Colonic mucosa (tissue), 4 donors: ENCODE results near the gene EXOC2. TPM values are rescaled to one million over a fixed set of nuclear protein-coding genes. Genes with fewer than 3 reads are reported as not detected.
"Not testable (repeated sequence)": the region's sequence is repeated elsewhere in the genome, so short reads cannot be mapped to it uniquely, and the experiment has no call there.

Source experiments
- DNase-seq: peaks from one replicate; pipeline ENCODE4 v3.0.0-alpha.2; 2020
- H3K27ac ChIP-seq: fragments of 200-600 bp; one replicate; pipeline ENCODE4 v1.8.0; 2021
- H3K27me3 ChIP-seq: fragments of 200-600 bp; one replicate; pipeline ENCODE4 v1.8.0; 2021
- H3K36me3 ChIP-seq: fragments of 200-600 bp; one replicate; pipeline ENCODE4 v1.8.0; 2021
- H3K4me1 ChIP-seq: fragments of 200-600 bp; one replicate; pipeline ENCODE4 v1.8.0; 2021; ENCODE audit warnings: mild to moderate bottlenecking
- H3K4me3 ChIP-seq: fragments of 200-600 bp; one replicate; pipeline ENCODE4 v1.8.0; 2021
- H3K9ac ChIP-seq, 2 donors: one replicate each; pipeline ENCODE4 v1.7.0; 2013; ENCODE audit warnings: control low read depth in 2 of 2, low read depth in 2 of 2, low read length in 2 of 2
- H3K9me3 ChIP-seq: fragments of 200-600 bp; one replicate; pipeline ENCODE4 v1.8.0; 2021
- CTCF ChIP-seq: fragments of 200-600 bp; IDR thresholded peaks from one replicate; pipeline ENCODE4 v1.8.0; 2022; ENCODE audit warnings: antibody characterized with exemption, mild to moderate bottlenecking
- intact Hi-C: fragments of 100-400 bp; cut with DNase I; formaldehyde crosslinking; loops from one replicate; pipeline ENCODE4 v1.14.1; 2022
- total RNA-seq, 2 donors: library from RNA; stranded (reverse); fragmentation: NEBNext Ultra II Directional in 1 of 2; extraction: Animal tissue kit (Norgen Biotek cat#: 25700) in 1 of 2; gene quantifications; one replicate each; pipeline ENCODE4 v1.2.1, GENCODE V29; 2021
- donor health status: healthy.
- donor health status: DM: no; HTN: no; CAD: no.
- donor health status: DM: no; HTN: no; CAD: no.

Gene EXOC2
- total RNA-seq, 2 donors from 2014 or later: 18.3 to 19.6 TPM

GRCh38 chr6:699319-699718, 6.4 kb upstream of the EXOC2 start:
- Histone ChIP-seq H3K36me3 (no peaks in the 10 kb centered on the region), H3K27me3 (no peaks in the 10 kb centered on the region), H3K9ac (no peak overlapping the region), H3K4me3 (no peak overlapping the region), H3K9me3 (no peaks in the 10 kb centered on the region), H3K4me1 (no peaks in the 10 kb centered on the region), H3K27ac (no peak overlapping the region)
- no peak for DNase-seq
- TF ChIP-seq CTCF: no peak
- intact Hi-C loops: no loop called here

- DNase-seq, H3K9me3 ChIP-seq, intact Hi-C loops, H3K27ac ChIP-seq, H3K9ac ChIP-seq, H3K36me3 ChIP-seq, H3K27me3 ChIP-seq, H3K4me1 ChIP-seq, H3K4me3 ChIP-seq: not testable (repeated sequence)
Observed at GRCh38 chr6:694431-695126, 1.6 kb upstream of the EXOC2 start.

GRCh38 chr6:693723-694009, 727 bp upstream of the EXOC2 start:
- no peak for DNase-seq
- H3K9me3 ChIP-seq: no peaks in the 10 kb centered on the region
- no peak overlapping the region for H3K27ac ChIP-seq
- intact Hi-C loops: no loop called here
- H3K4me3 ChIP-seq: no peak overlapping the region
- H3K27me3 ChIP-seq: no peaks in the 10 kb centered on the region
- TF ChIP-seq CTCF: no peak
- H3K4me1 ChIP-seq: peaks cover 3% of the 10 kb centered on the region
- peak overlapping the region; percentile 75 to 77 for H3K9ac ChIP-seq
- H3K36me3 ChIP-seq: no peaks in the 10 kb centered on the region

GRCh38 chr6:692356-692851, 535 bp downstream of the EXOC2 start:
- peak overlapping the region; percentile 75 to 77 for H3K9ac ChIP-seq
- intact Hi-C loops: no loop called here

GRCh38 chr6:689223-689622, 3.7 kb downstream of the EXOC2 start:
- no peak for TF ChIP-seq CTCF
- intact Hi-C loops: no loop called here
- Histone ChIP-seq H3K4me3 (no peak overlapping the region), H3K9ac (no peak overlapping the region), H3K27me3 (no peaks in the 10 kb centered on the region), H3K27ac (no peak overlapping the region), H3K36me3 (no peaks in the 10 kb centered on the region), H3K4me1 (peaks cover 3% of the 10 kb centered on the region), H3K9me3 (no peaks in the 10 kb centered on the region)
- no peak for DNase-seq

More at GRCh38 chr6:692356-692851, 535 bp downstream of the EXOC2 start:
- no peak for TF ChIP-seq CTCF
- peak; percentile 72 for DNase-seq
- Histone ChIP-seq H3K27ac (peak overlapping the region; percentile 91), H3K27me3 (no peaks in the 10 kb centered on the region), H3K4me1 (peaks cover 3% of the 10 kb centered on the region), H3K4me3 (peak overlapping the region; percentile 97), H3K36me3 (no peaks in the 10 kb centered on the region), H3K9me3 (no peaks in the 10 kb centered on the region)

GRCh38 chr6:686497-686896, 6.4 kb downstream of the EXOC2 start:
- Histone ChIP-seq H3K27me3 (no peaks in the 10 kb centered on the region), H3K36me3 (no peaks in the 10 kb centered on the region), H3K4me1 (peaks cover under 1% of the 10 kb centered on the region), H3K9ac (no peak overlapping the region), H3K4me3 (no peak overlapping the region), H3K27ac (no peak overlapping the region), H3K9me3 (no peaks in the 10 kb centered on the region)
- TF ChIP-seq CTCF: no peak
- no peak for DNase-seq
- intact Hi-C loops: no loop called here
